Vagina (tissue), 2 donors: Measurements from ENCODE around the gene IPO4. TPM values are rescaled to one million over a fixed set of nuclear protein-coding genes. Genes with fewer than 3 reads are reported as not detected.
"Not testable (repeated sequence)": the region's sequence is repeated elsewhere in the genome, so short reads cannot be mapped to it uniquely, and the experiment has no call there.

Source experiments
- DNase-seq, 2 donors: peaks; one replicate each; pipeline ENCODE4 v3.0.0-alpha.2; 2017; ENCODE audit errors: extremely low spot score in 2 of 2
- H3K27ac ChIP-seq: fragments of 200-600 bp; sonication (generic); one replicate; pipeline ENCODE4 v1.5.1; 2019
- H3K27me3 ChIP-seq: fragments of 200-600 bp; sonication (generic); one replicate; pipeline ENCODE4 v1.5.1; 2019
- H3K36me3 ChIP-seq, 2 donors: fragments of 200-600 bp; sonication (generic); one replicate each; pipeline ENCODE4 v1.5.1; 2017 to 2019
- H3K4me1 ChIP-seq: fragments of 200-600 bp; sonication (generic); one replicate; pipeline ENCODE4 v1.5.1; 2019
- H3K4me3 ChIP-seq, 2 donors: fragments of 200-600 bp; sonication (generic); 1 replicate in 1 of 2; 2 replicates in 1 of 2; pipeline ENCODE4 v1.5.1; 2016 to 2019
- H3K9me3 ChIP-seq: fragments of 200-600 bp; sonication (generic); one replicate; pipeline ENCODE4 v1.5.1; 2019
- POLR2A ChIP-seq, 2 donors: fragments of 450-650 bp; IDR thresholded peaks; one replicate each; pipeline ENCODE4 v1.6.1; 2017; ENCODE audit warnings: antibody characterized with exemption in 2 of 2, mild to moderate bottlenecking in 2 of 2, moderate library complexity in 2 of 2
- POLR2AphosphoS5 ChIP-seq, 2 donors: sonication (generic); formaldehyde crosslinking; IDR thresholded peaks; one replicate each; pipeline ENCODE4 v1.9.0; 2017; ENCODE audit warnings: antibody characterized with exemption in 2 of 2, mild to moderate bottlenecking in 2 of 2, low read depth in 1 of 2; ENCODE audit not compliant: insufficient read depth in 1 of 2
- intact Hi-C: fragments of 100-400 bp; cut with DNase I; formaldehyde crosslinking; loops from one replicate; pipeline ENCODE4 v1.15.1; 2023
- total RNA-seq: library from RNA; depleted of rRNA; stranded (reverse); fragments of >200 nt; gene quantifications from one replicate; pipeline ENCODE4 v1.2.3, GENCODE V29; 2016
- TF ChIP-seq, protein P1 (sequence below), 3 experiments: fragments of 450-650 bp in 2 of 3; fragments of 200-600 bp in 1 of 3; sonication (generic) in 1 of 3; IDR thresholded peaks; one replicate each; pipeline ENCODE4 v1.5.1; 2017 to 2019; ENCODE audit warnings: antibody characterized with exemption in 3 of 3, mild to moderate bottlenecking in 2 of 3, moderate library complexity in 2 of 3

Gene IPO4
- total RNA-seq, 1 donor from 2014 or later = 28.5 TPM

DNA sequence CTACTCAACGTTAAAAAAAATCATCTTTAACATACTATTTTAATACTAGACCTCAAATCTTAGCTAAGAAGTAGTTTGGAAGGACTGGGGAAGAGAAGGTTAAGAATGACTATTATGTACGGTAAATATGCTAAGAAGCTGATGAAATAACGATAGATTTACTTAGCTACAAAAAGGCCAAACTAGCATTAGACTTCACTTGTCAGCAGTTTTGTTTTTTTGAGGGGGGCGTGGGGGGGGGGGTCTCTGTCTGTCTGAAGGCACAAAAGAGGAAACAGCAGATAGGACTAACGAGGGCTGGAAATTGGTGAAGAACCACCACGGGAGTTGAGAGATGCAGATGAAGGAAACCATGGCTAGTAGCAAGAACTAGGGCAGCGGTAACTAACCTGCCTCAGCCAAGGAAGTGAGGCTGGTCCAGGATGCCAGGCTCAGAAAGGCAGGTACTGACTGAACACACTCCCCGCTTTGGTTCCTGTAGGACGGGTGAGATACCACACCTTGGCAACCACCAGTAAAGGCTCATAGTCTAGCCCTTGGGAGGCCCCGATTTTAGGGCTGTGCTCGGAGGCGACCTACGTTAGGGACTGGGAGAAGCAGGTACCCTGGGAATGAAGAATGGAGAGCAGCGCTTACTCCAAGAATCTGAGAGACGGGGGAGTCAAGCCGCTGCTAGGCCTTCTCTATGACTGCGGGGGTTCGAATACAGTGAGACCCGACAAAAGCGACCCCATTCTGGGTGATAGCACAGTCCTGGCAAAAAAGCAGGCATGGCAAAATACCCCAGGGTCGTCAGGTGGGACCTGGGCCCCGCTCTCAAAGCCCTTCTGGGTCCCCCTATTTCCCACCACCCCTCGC is 42.9 kb upstream of the IPO4 start:
- Histone ChIP-seq H3K9me3 (no peaks in the 10 kb centered on the region), H3K36me3 (peaks cover 0 to 11% of the 10 kb centered on the region in 2 donors), H3K27me3 (no peaks in the 10 kb centered on the region), H3K4me1 (peaks cover 34% of the 10 kb centered on the region), H3K27ac (peak overlapping the region; percentile 82), H3K4me3 (peak overlapping the region; percentile 68 to 76)
- intact Hi-C loops = no loop called here
- TF ChIP-seq POLR2A (IDR thresholded peaks at IDR 0.05) = no peak
- TF ChIP-seq, protein P1, sequence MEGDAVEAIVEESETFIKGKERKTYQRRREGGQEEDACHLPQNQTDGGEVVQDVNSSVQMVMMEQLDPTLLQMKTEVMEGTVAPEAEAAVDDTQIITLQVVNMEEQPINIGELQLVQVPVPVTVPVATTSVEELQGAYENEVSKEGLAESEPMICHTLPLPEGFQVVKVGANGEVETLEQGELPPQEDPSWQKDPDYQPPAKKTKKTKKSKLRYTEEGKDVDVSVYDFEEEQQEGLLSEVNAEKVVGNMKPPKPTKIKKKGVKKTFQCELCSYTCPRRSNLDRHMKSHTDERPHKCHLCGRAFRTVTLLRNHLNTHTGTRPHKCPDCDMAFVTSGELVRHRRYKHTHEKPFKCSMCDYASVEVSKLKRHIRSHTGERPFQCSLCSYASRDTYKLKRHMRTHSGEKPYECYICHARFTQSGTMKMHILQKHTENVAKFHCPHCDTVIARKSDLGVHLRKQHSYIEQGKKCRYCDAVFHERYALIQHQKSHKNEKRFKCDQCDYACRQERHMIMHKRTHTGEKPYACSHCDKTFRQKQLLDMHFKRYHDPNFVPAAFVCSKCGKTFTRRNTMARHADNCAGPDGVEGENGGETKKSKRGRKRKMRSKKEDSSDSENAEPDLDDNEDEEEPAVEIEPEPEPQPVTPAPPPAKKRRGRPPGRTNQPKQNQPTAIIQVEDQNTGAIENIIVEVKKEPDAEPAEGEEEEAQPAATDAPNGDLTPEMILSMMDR (IDR thresholded peaks at IDR 0.05) = no peak
- no peak for TF ChIP-seq POLR2AphosphoS5 (IDR thresholded peaks at IDR 0.05; ENCODE audit: insufficient read depth in 1 of 2, low read depth in 1 of 2)
- no peak for DNase-seq

DNA sequence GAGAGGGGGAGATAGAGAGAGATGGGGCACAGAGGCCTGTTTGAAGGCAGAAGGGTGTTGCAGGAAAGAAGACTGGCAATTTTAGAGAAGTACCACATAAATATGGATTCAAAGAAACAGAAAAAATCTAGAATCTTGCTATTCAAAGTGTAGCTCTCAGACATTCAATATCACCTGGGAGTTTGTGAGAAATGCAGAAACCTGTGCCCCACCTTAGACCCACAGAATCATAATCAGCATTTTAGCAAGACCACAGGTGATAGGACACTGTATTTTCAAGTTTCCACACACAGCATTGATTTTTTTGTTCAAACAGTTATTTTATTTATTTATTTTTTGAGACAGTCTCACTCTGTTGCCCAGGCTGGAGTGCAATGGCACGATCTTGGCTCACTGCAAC is 40.3 kb upstream of the IPO4 start:
- H3K4me3 ChIP-seq = no peak overlapping the region
- TF ChIP-seq POLR2A (IDR thresholded peaks at IDR 0.05) = no peak
- TF ChIP-seq, protein P1 (IDR thresholded peaks at IDR 0.05) = no peak
- TF ChIP-seq POLR2AphosphoS5 (IDR thresholded peaks at IDR 0.05; ENCODE audit: insufficient read depth in 1 of 2, low read depth in 1 of 2) = no peak
- H3K27me3 ChIP-seq = no peaks in the 10 kb centered on the region
- intact Hi-C loops = no loop called here
- no peak for DNase-seq
- H3K27ac ChIP-seq = no peak overlapping the region
- no peaks in the 10 kb centered on the region for H3K9me3 ChIP-seq
- H3K4me1 ChIP-seq = peaks cover 26% of the 10 kb centered on the region
- peaks cover 0 to 3% of the 10 kb centered on the region in 2 donors for H3K36me3 ChIP-seq

DNA sequence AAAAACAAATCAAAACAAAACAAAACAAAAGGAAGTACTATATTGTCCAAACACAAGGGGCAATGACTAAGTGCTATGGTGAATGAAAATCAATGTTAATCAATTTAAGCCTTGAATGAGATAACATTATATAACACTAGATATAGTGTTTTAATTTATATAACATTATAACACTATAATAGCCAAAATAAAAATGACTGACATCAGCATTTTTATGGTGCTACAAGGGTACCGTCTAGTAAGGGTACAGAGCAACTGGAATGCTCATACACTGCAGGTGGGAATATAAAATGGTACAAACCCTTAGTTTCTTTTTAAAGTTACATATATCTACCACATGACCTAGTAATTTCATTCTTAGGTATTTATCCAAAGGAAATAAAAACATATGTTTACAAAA is 37.9 kb upstream of the IPO4 start:
- TF ChIP-seq POLR2AphosphoS5 (IDR thresholded peaks at IDR 0.05; ENCODE audit: insufficient read depth in 1 of 2, low read depth in 1 of 2) (no peak), POLR2A (IDR thresholded peaks at IDR 0.05) (no peak)
- TF ChIP-seq, protein P1 (IDR thresholded peaks at IDR 0.05) = no peak
- Histone ChIP-seq H3K4me1 (peaks cover 11% of the 10 kb centered on the region), H3K9me3 (no peaks in the 10 kb centered on the region), H3K27ac (no peak overlapping the region), H3K4me3 (no peak overlapping the region), H3K36me3 (peaks cover 0 to 3% of the 10 kb centered on the region in 2 donors), H3K27me3 (no peaks in the 10 kb centered on the region)
- DNase-seq = no peak
- intact Hi-C loops = no loop called here

DNA sequence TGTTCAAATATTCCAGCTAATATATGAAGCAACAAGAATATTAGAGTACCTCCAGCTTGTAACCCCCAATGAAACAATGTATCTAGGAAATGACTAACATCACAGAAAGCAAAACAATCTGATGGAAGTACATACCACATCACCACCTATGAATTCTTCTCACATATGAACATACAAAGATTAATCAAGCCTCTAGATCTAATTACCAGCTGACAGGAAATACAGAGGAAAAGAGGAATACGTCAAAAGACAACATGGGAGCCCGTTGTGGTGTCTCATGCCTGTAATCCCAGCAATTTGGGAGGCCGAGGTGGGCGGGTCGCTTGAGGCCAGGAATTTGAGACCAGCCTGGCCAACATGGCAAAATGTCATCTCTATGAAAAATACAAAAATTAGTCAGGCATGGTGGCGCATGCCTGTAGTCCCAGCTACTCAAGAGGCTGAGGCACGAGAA is 36.0 kb upstream of the IPO4 start:
- Histone ChIP-seq H3K4me3 (no peak overlapping the region), H3K36me3 (peaks cover 0 to 3% of the 10 kb centered on the region in 2 donors), H3K9me3 (no peaks in the 10 kb centered on the region), H3K27ac (no peak overlapping the region), H3K27me3 (no peaks in the 10 kb centered on the region), H3K4me1 (no peaks in the 10 kb centered on the region)
- no peak for DNase-seq
- intact Hi-C loops = no loop called here
- TF ChIP-seq, protein P1 (IDR thresholded peaks at IDR 0.05) = no peak
- no peak for TF ChIP-seq POLR2A (IDR thresholded peaks at IDR 0.05)
- TF ChIP-seq POLR2AphosphoS5 (IDR thresholded peaks at IDR 0.05; ENCODE audit: insufficient read depth in 1 of 2, low read depth in 1 of 2) = no peak

DNA sequence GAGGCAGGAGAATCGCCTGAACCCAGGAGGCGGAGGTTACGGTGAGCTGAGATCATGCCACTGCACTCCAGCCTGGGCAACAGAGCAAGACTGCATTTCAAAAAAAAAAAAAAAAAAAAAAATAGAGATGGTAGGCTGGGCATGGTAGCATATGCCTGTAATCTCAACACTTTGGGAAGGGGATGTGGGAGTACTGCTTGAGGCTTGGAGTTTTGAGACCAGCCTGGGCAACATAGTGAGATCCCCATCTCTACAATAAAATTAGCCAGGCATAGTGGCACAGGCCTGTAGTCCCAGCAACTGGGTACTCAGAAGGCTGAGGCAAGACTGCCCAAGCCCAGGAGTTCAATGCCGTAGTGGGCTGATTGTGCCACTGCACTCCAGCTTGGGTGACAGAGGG is 34.4 kb upstream of the IPO4 start:
- H3K27me3 ChIP-seq, H3K9me3 ChIP-seq, H3K4me1 ChIP-seq, DNase-seq, H3K4me3 ChIP-seq, H3K27ac ChIP-seq, intact Hi-C loops, H3K36me3 ChIP-seq: not testable (repeated sequence)
